SIG-M5 treated with dmso at 0.1 percent for 504 hours (cell line): ENCODE measurements around the gene EHMT1.

Experiments used
- DNase-seq: peaks from one replicate; lab custom pipeline; 2025; ENCODE audit not compliant: unreplicated experiment; lab: John Stamatoyannopoulos, UW

The EHMT1 gene

GRCh38 chr9:137691646-137692351 is 73.0 kb downstream of the EHMT1 start:
- no peak for DNase-seq

GRCh38 chr9:137694236-137694959 is 75.6 kb downstream of the EHMT1 start:
- DNase-seq = no peak

GRCh38 chr9:137694962-137695875 is 76.4 kb downstream of the EHMT1 start:
- no peak for DNase-seq

GRCh38 chr9:137696136-137696925 is 77.5 kb downstream of the EHMT1 start:
- DNase-seq = no peak

GRCh38 chr9:137697193-137697592 is 78.4 kb downstream of the EHMT1 start:
- DNase-seq = no peak

- DNase-seq = no peak
Measured at GRCh38 chr9:137697832-137698231, 79.0 kb downstream of the EHMT1 start.

GRCh38 chr9:137700911-137701310 is 82.1 kb downstream of the EHMT1 start:
- DNase-seq = no peak

GRCh38 chr9:137702615-137703379 is 84.0 kb downstream of the EHMT1 start:
- DNase-seq = no peak

GRCh38 chr9:137703842-137704508 is 85.2 kb downstream of the EHMT1 start:
- DNase-seq = no peak

GRCh38 chr9:137705443-137705863 is 86.6 kb downstream of the EHMT1 start:
- DNase-seq = no peak

GRCh38 chr9:137705906-137706305 is 87.1 kb downstream of the EHMT1 start:
- DNase-seq = no peak

- DNase-seq = no peak
Measured at GRCh38 chr9:137707361-137707760, 88.6 kb downstream of the EHMT1 start.

GRCh38 chr9:137708590-137709284 is 89.9 kb downstream of the EHMT1 start:
- DNase-seq = no peak

- DNase-seq = no peak
Measured at GRCh38 chr9:137709411-137710101, 90.8 kb downstream of the EHMT1 start.

- DNase-seq = no peak
Measured at GRCh38 chr9:137710704-137711103, 91.9 kb downstream of the EHMT1 start.

GRCh38 chr9:137711678-137712105 is 92.9 kb downstream of the EHMT1 start:
- DNase-seq = no peak

- no peak for DNase-seq
Measured at GRCh38 chr9:137715321-137715720, 96.5 kb downstream of the EHMT1 start.
